ENCODE results near the gene DUSP28. TPM values are rescaled to one million over a fixed set of nuclear protein-coding genes. Genes with fewer than 3 reads are reported as not detected.
A peak's percentile ranks its signal among the peaks of the same experiment; 100 is the strongest.

The DUSP28 gene
- total and polyA plus RNA-seq, 7 donors, result 6.6 to 18.1 (median 12.6) TPM

DNA sequence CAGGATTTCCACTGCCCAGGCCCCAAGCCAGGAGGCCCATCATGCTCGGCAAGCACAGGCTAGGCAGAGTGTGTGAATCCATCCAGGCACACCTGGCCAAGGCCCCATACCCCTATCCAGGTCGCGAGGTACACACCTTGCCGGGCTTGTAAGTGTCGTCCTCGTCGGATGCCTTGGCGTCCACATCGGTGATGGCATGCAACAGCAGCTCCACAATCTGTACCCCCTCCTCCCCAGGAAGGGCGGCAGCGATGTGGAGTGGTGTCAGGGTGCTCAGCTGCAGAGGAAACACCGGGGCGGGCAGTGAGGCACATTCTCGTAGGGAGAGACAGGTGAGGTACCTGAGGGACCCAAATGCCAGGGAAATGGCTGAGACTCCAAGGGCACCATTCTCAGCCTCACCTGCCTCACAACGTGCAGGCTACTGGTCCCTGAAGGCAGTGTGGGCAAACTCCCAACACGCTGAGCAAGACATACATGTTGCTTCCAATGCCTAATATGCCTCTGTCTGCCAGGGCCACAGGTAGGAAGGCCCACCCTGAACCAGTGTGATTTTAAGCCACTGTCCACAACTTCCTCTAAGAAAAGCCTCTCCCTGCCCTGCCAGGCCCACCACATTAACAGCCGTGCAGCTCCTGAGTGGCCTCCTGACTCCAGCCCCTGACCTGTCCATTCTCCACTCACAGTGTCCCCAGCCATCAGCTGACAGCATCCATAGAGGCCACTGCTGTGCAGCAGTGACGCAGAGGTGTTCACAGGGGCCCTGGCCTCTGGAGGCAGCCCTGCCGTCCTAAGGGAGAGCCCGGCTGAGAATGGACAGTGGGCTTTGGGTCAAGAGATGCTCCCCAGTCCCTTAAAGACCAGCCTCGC, 47.3 kb upstream of the DUSP28 start:
- DNase-seq (no peak), ATAC-seq (no peak)
- intact Hi-C loops (cut with DNase I), result loop anchor here in 1 of 2 donors (10.0 kb wide), 1 partner anchor 192 kb away; no protein-coding TSS in a partner anchor
- no peaks in the 10 kb centered on the region for H3K4me1 ChIP-seq
- no peak overlapping the region for H3K27ac ChIP-seq
- H3K36me3 ChIP-seq (ENCODE audit: insufficient read depth in 1 of 2, low read depth in 1 of 2), result peaks cover 0 to 9% of the 10 kb centered on the region in 2 donors
- TF ChIP-seq, protein P1, sequence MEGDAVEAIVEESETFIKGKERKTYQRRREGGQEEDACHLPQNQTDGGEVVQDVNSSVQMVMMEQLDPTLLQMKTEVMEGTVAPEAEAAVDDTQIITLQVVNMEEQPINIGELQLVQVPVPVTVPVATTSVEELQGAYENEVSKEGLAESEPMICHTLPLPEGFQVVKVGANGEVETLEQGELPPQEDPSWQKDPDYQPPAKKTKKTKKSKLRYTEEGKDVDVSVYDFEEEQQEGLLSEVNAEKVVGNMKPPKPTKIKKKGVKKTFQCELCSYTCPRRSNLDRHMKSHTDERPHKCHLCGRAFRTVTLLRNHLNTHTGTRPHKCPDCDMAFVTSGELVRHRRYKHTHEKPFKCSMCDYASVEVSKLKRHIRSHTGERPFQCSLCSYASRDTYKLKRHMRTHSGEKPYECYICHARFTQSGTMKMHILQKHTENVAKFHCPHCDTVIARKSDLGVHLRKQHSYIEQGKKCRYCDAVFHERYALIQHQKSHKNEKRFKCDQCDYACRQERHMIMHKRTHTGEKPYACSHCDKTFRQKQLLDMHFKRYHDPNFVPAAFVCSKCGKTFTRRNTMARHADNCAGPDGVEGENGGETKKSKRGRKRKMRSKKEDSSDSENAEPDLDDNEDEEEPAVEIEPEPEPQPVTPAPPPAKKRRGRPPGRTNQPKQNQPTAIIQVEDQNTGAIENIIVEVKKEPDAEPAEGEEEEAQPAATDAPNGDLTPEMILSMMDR (IDR thresholded peaks at IDR 0.05), result no peak
- WGBS, 3 donors, result 95 to 96% (median 95%) methylated on average over 21 of the region's 21 CpGs
- H3K4me3 ChIP-seq, result no peak overlapping the region
- H3K27me3 ChIP-seq (ENCODE audit: insufficient read depth in 3 of 3, low read length in 2 of 3), result no peaks in the 10 kb centered on the region
- no peaks in the 10 kb centered on the region for H3K9me3 ChIP-seq

DNA sequence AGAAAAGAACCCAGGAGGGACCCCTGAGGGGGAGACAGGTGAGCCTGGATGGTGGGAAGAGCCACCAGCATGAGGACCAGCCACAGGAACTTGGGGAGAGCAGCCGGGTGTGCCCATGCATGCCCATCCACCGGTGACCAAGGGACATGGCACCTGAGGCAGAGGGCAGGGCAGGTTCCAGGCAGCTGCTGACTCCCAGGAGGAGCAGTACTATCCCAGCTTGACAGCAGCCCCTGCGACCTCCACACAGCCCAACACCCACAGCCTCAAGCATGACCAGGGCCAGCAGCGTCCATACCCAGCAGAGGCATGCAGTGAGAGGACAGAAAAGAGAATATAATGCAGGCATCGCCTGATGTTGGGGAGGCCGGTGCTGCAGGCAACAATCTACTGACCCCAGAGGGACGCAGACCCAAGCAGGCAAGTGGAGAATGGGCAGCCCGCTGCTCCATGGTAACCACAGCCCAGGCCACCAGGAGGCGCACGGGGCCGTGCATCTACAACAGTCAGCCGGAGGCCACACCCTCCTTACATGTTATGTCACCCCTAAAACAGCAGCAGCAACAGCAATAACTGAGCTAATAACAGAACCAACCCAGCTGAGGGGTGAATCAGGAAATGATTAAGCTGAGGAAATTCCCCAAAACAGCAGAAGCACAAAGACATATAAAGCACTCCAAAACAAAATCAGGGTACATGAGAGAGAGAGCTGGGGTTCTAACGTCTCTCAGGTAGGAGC, 46.4 kb upstream of the DUSP28 start:
- peak; percentile 74 to 90 (median 86) for ATAC-seq
- intact Hi-C loops (cut with DNase I), result loop anchor here in 1 of 2 donors (10.0 kb wide), 1 partner anchor 191 kb away; no protein-coding TSS in a partner anchor
- H3K4me3 ChIP-seq, result no peak overlapping the region
- DNase-seq, result peak; percentile 78 to 88
- no peaks in the 10 kb centered on the region for H3K4me1 ChIP-seq
- H3K27me3 ChIP-seq (ENCODE audit: insufficient read depth in 3 of 3, low read length in 2 of 3), result no peaks in the 10 kb centered on the region
- H3K27ac ChIP-seq, result no peak overlapping the region
- peaks cover 0 to 9% of the 10 kb centered on the region in 2 donors for H3K36me3 ChIP-seq (ENCODE audit: insufficient read depth in 1 of 2, low read depth in 1 of 2)
- TF ChIP-seq, protein P1 (IDR thresholded peaks at IDR 0.05), result peak; percentile 65
- no peaks in the 10 kb centered on the region for H3K9me3 ChIP-seq
- WGBS, 3 donors, result 48 to 49% (median 49%) methylated on average over 13 of the region's 13 CpGs

DNA sequence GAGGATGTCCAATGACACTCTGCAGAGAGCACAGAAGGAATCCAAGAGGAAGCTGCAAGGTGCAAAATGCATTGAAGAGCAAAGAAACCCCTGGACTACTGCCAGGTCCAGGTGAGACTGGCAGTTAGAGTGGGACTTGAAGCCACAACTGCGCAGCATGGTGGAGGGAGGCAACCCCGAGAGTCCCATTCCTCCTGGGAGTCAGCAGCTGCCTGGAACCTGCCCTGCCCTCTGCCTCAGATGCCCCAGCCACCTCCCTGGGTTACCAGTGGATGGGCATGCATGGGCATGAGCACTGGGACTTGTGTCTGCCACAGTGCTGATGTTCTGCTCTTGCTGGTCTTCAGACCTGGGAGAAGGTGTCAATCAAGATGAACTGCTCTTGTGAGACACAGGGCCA, 45.5 kb upstream of the DUSP28 start:
- DNase-seq (no peak), ATAC-seq (no peak)
- TF ChIP-seq, protein P1 (IDR thresholded peaks at IDR 0.05), result no peak
- Histone ChIP-seq H3K36me3 (ENCODE audit: insufficient read depth in 1 of 2, low read depth in 1 of 2) (peaks cover 0 to 9% of the 10 kb centered on the region in 2 donors), H3K4me3 (no peak overlapping the region), H3K27ac (no peak overlapping the region), H3K9me3 (no peaks in the 10 kb centered on the region), H3K27me3 (ENCODE audit: insufficient read depth in 3 of 3, low read length in 2 of 3) (no peaks in the 10 kb centered on the region), H3K4me1 (no peaks in the 10 kb centered on the region)
- intact Hi-C loops (cut with DNase I), result loop anchor here in 1 of 2 donors (10.0 kb wide), 1 partner anchor 190 kb away; no protein-coding TSS in a partner anchor
- 95 to 100% (median 95%) methylated on average over 2 of the region's 2 CpGs for WGBS, 3 donors

DNA sequence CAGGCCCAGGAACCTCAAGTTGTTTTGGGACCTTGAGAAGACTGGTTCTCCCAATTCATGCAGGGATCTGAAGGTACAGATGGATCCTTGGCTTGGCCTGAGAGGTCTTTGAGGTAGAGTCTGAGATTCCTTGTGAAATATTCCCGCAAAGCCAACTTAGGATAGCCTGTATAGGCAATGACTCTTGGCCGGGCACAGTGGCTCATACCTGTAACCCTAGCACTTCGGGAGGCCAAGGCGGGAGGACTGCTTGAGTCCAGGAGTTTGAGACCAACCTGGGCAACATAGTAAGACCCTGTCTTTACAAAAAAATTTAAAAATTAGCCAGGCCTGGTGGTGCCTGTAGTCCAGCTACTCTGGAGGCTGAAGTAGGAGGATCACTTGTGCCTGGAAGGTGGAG, 42.8 kb upstream of the DUSP28 start:
- Histone ChIP-seq H3K4me1 (no peaks in the 10 kb centered on the region), H3K27me3 (ENCODE audit: insufficient read depth in 3 of 3, low read length in 2 of 3) (peaks cover 0 to 4% (median 0%) of the 10 kb centered on the region in 3 donors), H3K4me3 (no peak overlapping the region), H3K36me3 (ENCODE audit: insufficient read depth in 1 of 2, low read depth in 1 of 2) (peaks cover 0 to 2% of the 10 kb centered on the region in 2 donors), H3K27ac (no peak overlapping the region), H3K9me3 (no peaks in the 10 kb centered on the region)
- 95 to 99% (median 98%) methylated on average over 4 of the region's 4 CpGs for WGBS, 3 donors
- ATAC-seq (no peak), DNase-seq (no peak)
- TF ChIP-seq, protein P1 (IDR thresholded peaks at IDR 0.05), result no peak
- intact Hi-C loops (cut with DNase I), result loop anchor here in 1 of 2 donors (10.0 kb wide), 1 partner anchor 187 kb away; no protein-coding TSS in a partner anchor

Measured in psoas muscle (tissue), 8 donors.